Activated CD8-positive, alpha-beta memory T cell treated with anti-CD3 and anti-CD28 coated beads, Interleukin-2, amount 50 U/mL, for 48 hours (primary cell): ENCODE data around the gene FAT2.
A peak's percentile ranks its signal among the peaks of the same experiment; 100 is the strongest.

Source experiments
- DNase-seq: peaks from one replicate; pipeline ENCODE4 v3.0.0-alpha.2; 2020

The FAT2 gene

GRCh38 chr5:151591144-151591819 lies at the start of gene FAT2:
Gene FAT2, minus strand, starts transcription at chr5:151591331. Its CDS starts 22,400 bp downstream, at chr5:151568931.
- DNase-seq: no peak

GRCh38 chr5:151638619-151639018 lies 47.5 kb upstream of the FAT2 start:
- DNase-seq: no peak

DNA sequence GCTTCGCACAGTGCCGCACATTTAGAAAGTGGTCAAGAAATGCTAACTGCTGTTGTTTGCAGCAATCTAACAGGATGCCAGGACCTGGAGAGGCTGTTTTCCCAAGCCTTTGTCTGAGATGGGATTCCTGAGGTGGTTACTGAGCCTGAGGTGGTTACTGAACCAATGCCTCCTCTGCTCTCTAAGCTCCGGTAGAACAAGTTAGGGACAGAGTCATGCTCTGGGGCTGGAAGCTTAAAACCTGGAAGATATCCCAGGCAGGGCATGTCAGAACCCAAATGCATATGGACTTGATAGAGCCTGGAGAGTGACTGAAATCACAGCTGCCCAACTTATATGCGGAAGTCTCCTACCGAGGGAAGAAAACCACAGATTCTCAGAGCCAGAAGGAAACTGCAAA lies 46.5 kb upstream of the FAT2 start:
- DNase-seq: no peak

- no peak for DNase-seq
Observed at GRCh38 chr5:151633892-151634291, 42.8 kb upstream of the FAT2 start.

DNA sequence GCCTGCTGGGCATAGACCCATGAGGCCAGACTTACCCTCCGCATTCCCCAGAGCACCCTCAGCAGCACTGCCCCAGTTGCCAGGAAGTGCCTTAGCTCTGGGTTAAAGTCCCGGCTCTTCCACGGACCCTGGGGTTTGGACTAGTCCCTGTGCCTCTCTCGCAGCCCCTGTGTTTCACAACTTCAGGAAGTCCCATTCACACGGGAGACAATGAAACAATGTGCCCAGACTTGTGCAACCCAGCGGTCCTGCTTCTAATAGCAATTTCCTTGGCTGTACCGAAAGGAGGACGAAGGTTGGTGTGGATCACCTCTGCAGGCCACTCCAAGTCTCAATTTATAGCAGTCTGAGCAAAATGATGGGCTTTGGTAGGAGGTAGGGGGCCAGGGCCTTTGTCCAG lies 41.8 kb upstream of the FAT2 start:
- no peak for DNase-seq

- no peak for DNase-seq
Observed at GRCh38 chr5:151632524-151632923, 41.4 kb upstream of the FAT2 start.

DNA sequence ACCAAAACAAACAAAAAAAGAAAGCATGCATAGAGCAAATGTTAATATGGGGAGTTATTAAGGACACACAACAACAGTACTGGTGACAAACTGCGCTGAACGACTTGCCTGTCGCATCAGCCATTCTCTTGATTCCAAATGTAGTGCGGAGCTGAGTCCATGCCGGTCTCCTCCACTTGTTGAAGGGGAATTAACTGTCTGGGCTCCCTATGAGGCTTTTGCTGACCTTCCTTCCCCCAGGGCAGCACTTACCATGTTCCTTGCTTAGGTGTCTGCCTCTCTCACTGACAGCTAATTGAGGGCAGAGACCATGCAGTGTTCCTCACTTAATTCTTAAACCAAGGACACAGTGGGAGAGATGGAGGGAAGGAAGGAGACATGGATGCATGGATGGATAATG lies 40.8 kb upstream of the FAT2 start:
- DNase-seq: no peak

DNA sequence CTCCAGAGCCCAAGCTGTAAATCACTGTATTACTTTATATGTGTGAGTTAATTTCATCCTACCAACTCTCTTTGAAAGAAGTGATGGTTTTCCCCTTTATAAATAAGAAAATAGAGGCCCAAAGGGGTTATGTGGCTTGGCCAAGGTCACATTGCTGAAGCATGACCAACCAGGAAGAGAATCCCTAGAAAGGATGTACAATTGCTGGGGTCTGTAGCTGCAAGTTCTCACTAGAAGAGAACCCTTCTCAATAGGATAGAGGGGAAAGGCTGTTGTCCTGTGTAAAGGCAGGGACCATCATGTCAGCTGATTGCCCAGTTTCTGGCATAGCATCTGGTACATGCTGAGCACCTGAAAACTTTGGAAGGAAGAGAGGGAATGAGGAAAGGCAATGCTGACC lies 39.0 kb upstream of the FAT2 start:
- DNase-seq: no peak

- no peak for DNase-seq
Observed at GRCh38 chr5:151628112-151628823, 37.1 kb upstream of the FAT2 start.

DNA sequence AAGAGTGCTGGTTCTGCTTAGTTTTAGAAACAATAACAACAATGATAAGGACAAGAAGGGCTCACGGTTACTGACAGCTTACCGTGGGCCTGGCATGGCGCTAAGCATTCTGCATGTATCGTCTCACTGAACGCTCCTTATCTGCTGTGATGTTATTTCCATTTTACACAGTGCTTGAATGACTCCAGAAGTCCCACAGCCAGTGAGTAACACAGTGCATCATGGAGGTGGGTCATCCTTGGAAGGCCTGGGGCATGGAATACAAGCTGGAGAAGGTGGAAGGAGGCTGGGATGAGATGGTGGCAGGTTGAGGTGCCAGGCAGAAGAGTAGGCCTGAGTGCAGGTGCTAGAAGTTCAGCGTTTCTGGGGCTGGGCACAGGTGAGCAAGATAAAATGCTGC lies 36.5 kb upstream of the FAT2 start:
- DNase-seq: no peak

DNA sequence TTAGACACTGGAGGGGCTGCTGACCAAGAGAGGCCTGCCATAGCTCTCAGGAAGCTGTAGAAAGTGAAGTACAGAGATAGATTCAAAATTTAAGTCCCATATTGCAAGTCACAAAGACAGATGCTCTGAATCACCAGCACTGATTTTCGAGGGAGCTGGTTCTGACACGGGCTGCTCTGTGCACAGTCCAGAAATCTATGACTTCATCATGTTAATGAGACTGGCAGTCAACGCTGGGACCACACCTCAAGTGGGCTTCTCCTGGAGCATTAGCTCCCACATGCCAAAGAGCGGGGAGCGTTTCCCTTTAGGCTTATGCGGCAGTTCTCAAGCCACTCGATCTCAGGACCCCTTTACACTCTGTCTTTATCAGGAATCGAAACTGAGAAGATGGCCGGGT lies 34.2 kb upstream of the FAT2 start:
- no peak for DNase-seq

- DNase-seq: no peak
Observed at GRCh38 chr5:151624476-151624875, 33.3 kb upstream of the FAT2 start.

DNA sequence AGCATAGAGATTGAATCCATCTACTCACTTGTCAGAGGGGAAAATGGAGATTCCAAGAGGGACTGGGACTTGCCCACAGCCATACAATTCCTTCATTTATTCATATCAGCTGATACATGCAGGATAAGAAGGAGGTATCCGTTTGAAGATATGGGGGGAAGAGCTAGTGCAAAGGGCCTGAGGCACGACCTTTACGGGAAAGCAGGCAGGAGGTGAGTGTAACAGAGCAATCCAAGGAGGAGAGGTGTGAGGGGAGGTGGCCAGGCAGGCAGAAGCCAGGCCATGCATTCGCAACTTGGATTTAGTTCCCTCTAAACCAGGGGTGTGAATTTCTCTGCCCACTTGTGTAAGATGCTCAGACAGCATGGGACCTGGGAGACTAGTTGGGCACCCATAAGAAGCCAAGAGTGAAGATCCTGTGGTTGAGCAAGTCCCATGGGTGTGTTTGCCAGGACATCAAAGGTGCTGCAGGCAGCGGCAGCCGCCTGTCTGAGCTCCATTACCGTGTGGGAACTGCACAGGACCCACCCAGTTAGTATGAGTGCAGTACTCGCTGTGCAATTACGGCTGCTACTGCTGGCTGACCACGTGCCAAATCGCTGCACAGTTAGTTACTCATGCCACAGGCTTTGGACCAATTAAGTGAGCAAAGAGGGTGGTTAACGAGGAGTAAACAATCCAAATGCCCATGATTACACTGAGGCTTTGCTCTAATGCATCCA lies 31.4 kb upstream of the FAT2 start:
- DNase-seq: no peak

GRCh38 chr5:151620461-151620840 lies 29.3 kb upstream of the FAT2 start:
- DNase-seq: no peak

- no peak for DNase-seq
Observed at GRCh38 chr5:151619812-151620460, 28.8 kb upstream of the FAT2 start.

DNA sequence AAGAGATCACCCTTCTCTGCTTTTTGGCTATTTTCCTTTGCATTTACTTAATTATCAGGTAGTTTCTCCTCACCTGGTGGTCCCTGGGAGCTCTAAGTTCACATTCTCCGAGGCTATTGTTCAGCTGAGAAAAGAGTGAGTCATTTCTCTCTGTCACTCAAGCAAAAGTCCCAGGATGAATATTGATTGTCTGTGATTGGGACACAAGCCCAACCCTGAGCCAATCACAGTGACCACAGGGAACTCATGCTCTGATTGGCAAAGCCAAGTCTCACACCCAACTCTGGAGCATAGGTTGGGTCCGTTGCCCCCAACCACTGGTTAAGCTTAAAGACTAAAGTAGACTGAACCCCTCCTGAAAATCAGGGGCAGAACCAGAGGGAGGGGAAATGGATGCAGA lies 27.8 kb upstream of the FAT2 start:
- DNase-seq: no peak

GRCh38 chr5:151617841-151618710 lies 26.9 kb upstream of the FAT2 start:
- no peak for DNase-seq

- no peak for DNase-seq
Observed at GRCh38 chr5:151617383-151617840, 26.3 kb upstream of the FAT2 start.

DNA sequence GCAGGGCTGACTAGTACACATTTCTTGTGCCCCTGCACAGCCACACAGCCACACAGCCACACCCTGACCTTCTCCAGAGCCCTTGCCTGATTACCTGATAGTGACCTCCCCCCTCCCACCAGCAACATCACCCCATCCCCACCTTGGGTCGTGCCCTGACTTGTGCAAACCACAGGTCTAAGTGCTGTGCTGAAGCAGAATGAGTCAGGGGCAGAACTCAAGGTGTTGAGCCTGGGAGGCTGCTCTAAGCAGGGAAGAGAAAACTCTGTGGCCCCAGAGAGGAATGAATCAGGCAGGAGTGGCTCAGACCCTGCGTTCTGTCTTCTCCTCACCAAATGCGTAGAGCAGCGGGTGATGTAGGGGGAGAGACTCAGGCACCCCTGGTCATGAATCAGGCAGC lies 24.3 kb upstream of the FAT2 start:
- peak; percentile 55 for DNase-seq

GRCh38 chr5:151614565-151614964 lies 23.4 kb upstream of the FAT2 start:
- no peak for DNase-seq

- DNase-seq: peak; percentile 60
Observed at GRCh38 chr5:151612689-151613427, 21.7 kb upstream of the FAT2 start.
